Brain microvascular endothelial cell (primary cell): Measurements from ENCODE around the gene REEP3.

ENCODE experiments used
- DNase-seq: peaks from one replicate; pipeline ENCODE4 v3.0.0-alpha.2; 2020
- H3K27ac ChIP-seq: fragments of 250-450 bp; sonication (Bioruptor Pico); 2 replicates; pipeline ENCODE4 v1.5.1; 2020; ENCODE audit warnings: mild to moderate bottlenecking, moderate library complexity
- H3K27me3 ChIP-seq: fragments of 250-450 bp; sonication (Bioruptor Pico); replicated peaks from 2 replicates; pipeline ENCODE4 v1.5.1; 2020; ENCODE audit warnings: mild to moderate bottlenecking
- H3K36me3 ChIP-seq: fragments of 250-450 bp; sonication (Bioruptor Pico); replicated peaks from 2 replicates; pipeline ENCODE4 v1.5.1; 2020; ENCODE audit warnings: mild to moderate bottlenecking
- H3K4me3 ChIP-seq: 2 replicates; pipeline ENCODE4 v1.5.1; 2011; ENCODE audit warnings: low read depth, mild to moderate bottlenecking, control low read depth, low read length, moderate library complexity
- in situ Hi-C: cut with HindIII; loops from 2 replicates; pipeline ENCODE4 v1.10.0; 2017; ENCODE audit warnings: low sequenced_read_pairs, low pct_ligation_motif_present
- TF ChIP-seq, protein P1 (sequence below): IDR thresholded peaks from 2 replicates; pipeline ENCODE4 v1.5.1; 2011; ENCODE audit warnings: low read depth, mild to moderate bottlenecking, moderate library complexity, low read length, control low read depth, inconsistent platforms; ENCODE audit errors: missing control alignments

The REEP3 gene

DNA sequence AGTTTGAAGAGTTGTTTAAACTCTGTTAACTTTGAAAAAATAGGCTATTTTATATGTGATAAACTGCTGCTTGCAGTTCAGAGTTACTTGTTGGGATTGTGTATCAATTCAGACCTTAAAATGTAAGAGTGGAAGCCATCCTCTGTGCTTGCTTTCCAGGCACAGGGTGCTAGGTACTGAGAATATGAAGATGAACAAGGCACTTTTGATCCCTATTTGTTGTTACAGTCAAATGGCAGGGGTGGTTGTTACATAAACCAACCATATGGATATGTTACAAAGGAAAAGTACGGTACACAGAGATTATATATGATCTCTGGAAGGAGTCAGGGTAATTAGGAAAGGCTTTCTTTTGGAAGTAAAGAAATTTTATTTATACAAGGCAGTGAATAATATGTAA, 63.8 kb downstream of the REEP3 start:
- in situ Hi-C loops: no loop called here
- Histone ChIP-seq H3K27me3 (no peaks in the 10 kb centered on the region), H3K27ac (no peak overlapping the region), H3K36me3 (no peaks in the 10 kb centered on the region), H3K4me3 (no peak overlapping the region)
- TF ChIP-seq, protein P1, sequence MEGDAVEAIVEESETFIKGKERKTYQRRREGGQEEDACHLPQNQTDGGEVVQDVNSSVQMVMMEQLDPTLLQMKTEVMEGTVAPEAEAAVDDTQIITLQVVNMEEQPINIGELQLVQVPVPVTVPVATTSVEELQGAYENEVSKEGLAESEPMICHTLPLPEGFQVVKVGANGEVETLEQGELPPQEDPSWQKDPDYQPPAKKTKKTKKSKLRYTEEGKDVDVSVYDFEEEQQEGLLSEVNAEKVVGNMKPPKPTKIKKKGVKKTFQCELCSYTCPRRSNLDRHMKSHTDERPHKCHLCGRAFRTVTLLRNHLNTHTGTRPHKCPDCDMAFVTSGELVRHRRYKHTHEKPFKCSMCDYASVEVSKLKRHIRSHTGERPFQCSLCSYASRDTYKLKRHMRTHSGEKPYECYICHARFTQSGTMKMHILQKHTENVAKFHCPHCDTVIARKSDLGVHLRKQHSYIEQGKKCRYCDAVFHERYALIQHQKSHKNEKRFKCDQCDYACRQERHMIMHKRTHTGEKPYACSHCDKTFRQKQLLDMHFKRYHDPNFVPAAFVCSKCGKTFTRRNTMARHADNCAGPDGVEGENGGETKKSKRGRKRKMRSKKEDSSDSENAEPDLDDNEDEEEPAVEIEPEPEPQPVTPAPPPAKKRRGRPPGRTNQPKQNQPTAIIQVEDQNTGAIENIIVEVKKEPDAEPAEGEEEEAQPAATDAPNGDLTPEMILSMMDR: no peak
- DNase-seq: no peak

DNA sequence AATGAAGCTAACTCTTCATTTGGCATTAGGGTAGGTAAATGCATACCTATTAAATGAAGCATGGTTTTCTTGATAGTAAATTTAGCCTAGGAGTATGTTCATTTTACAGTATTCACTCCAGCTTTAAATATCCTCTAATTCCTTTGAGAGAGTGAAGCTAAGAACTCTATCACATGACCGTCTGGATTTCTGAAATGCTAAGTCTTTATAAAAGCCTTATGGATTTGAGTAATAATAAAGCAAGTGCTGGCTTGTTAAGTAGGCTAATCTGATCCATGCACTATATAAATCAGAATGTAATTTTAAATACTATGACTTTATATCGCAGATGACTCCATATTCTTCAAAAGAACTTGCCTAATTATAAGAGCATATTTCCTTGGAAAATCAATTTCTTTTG, 64.8 kb downstream of the REEP3 start:
- Histone ChIP-seq H3K4me3 (no peak overlapping the region), H3K36me3 (no peaks in the 10 kb centered on the region), H3K27me3 (no peaks in the 10 kb centered on the region), H3K27ac (no peak overlapping the region)
- no peak for DNase-seq
- TF ChIP-seq, protein P1: no peak
- in situ Hi-C loops: no loop called here

DNA sequence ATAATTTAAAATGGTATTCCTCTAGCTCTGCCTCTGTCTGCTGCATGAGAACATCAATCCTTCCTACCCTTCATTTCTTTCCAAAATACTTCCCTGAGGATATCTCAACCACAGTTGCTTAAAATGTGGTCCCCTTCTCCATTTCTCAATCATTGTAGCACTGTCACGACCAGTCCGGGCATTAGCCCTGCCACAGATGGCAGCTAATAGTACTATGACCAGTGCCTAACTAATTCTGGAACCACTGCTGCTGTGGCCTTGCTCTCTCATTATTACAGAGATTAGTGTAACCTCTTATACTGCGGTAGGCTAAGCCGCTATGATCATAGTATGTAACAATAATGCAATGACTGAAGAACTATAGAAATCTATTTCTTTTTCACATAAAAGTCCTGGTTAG, 66.0 kb downstream of the REEP3 start:
- TF ChIP-seq, protein P1: no peak
- no peak overlapping the region for H3K27ac ChIP-seq
- in situ Hi-C loops: no loop called here
- DNase-seq: no peak
- no peaks in the 10 kb centered on the region for H3K27me3 ChIP-seq
- H3K36me3 ChIP-seq: no peaks in the 10 kb centered on the region
- H3K4me3 ChIP-seq: no peak overlapping the region

DNA sequence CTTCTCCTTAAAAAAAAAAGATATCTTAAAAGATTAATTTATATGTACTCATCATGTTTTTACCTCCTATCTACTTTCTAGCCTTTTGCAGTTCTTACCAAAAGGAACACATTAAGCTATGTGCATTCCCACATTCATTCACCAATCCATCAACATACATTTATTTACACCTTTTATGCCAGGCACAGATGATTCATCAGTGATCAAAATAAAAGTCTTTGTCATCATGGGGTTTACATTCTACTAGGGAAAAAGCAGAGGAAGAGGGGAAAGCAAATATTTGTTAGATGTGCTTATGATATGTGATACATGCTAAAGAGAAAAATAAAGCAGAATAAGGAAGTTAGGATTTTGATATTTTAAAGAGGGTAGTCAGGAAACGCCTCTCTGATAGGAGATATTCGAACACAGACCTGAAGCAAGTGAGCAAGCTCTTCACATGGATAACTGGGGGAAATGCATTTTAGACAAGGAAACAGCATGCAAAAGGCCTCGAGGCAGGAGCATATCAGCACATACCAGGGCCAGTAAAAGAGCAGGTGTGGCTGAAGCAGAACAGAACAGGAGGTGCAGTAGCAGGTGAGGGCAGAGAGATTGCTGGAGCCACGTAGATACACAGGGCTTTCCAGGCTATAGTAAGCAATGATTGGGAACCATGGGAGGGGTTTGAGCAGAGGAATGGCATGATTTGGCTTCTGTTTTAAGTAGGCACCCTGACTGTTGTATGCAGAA, 67.4 kb downstream of the REEP3 start:
- in situ Hi-C loops: no loop called here
- TF ChIP-seq, protein P1: no peak
- DNase-seq: no peak

DNA sequence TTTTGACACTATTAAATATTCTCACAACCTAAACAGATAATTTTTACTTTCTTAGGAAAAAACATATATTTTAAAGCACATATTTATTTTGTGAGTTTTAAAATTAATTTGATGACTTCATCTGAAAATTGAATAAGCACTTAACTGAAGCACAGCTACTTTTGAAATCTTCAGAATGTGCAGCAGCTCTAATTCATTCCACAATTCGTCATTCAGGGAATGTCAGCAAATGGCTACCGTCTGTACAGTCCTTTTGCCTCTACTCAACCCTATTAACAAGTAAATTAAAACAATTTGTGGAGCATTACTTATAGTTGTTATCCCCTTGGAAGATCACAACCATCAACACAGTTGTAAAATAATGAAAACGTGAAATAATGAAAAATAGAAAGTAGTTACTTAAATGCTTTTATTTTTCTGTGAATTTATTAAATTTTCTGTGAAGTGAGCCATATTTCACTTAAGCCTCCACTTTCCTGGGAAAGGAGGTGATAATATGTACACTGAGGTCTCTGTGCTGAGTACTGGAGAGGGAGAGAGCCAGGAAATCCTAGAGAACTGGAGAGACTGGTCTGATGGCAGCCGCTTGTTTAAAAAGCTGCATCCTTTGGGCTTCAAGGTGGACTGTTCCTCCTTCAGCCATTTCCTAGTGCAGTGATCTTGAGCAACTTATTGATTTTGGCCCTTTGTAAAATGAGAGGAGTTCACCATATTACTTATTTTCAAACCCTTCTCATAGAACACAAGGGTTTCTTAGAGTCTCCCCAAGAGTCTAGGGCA, 70.6 kb downstream of the REEP3 start:
- H3K36me3 ChIP-seq: peaks cover 11% of the 10 kb centered on the region
- in situ Hi-C loops: no loop called here
- DNase-seq: no peak
- H3K27ac ChIP-seq: no peak overlapping the region
- H3K27me3 ChIP-seq: no peaks in the 10 kb centered on the region
- H3K4me3 ChIP-seq: no peak overlapping the region
- TF ChIP-seq, protein P1: no peak

More for the DNA sequence above, 67.4 kb downstream of the REEP3 start:
- Histone ChIP-seq H3K36me3 (no peaks in the 10 kb centered on the region), H3K27ac (no peak overlapping the region), H3K4me3 (no peak overlapping the region), H3K27me3 (no peaks in the 10 kb centered on the region)
